HepG2 (cell line): ENCODE data around the gene ZNF177. TPM values are rescaled to one million over a fixed set of nuclear protein-coding genes. Genes with fewer than 3 reads are reported as not detected.

ENCODE experiments used
- ATAC-seq: fragments of 200-7000 bp; cut with Tn5 transposase; 3 replicates; pipeline ENCODE4 v1.9.1; 2020; ENCODE audit warnings: mild to moderate bottlenecking, moderate library complexity
- BruUV-seq: library from RNA; stranded (reverse); fragments of 400-500 nt; replicated peaks from 2 replicates; lab custom pipeline; 2021; lab: Mats Ljungman, UMichigan
- CTCF ChIA-PET: fragments of 300-600 bp; formaldehyde crosslinking; extraction: SDS; loops from one replicate; lab custom pipeline; 2021; ENCODE audit warnings: low total read pairs, inconsistent platforms, low intra/inter-chr PET ratio; lab: Yijun Ruan, JAX
- POLR2A ChIA-PET: fragments of 350-600 bp; sonication (Branson Sonifier 250); formaldehyde crosslinking; loops from one replicate; lab custom pipeline; 2020; ENCODE audit warnings: antibody characterized with exemption, inconsistent platforms; lab: Yijun Ruan, JAX
- DNase-seq: peaks from one replicate; pipeline ENCODE4 v3.0.0-alpha.2; 2015; ENCODE audit warnings: low spot score
- FAIRE-seq: peaks from 3 replicates; lab custom pipeline; 2011; peaks lifted over from hg19 to GRCh38; lab: Jason Lieb, UNC
- H2AFZ ChIP-seq: one replicate; pipeline ENCODE4 v1.6.1; 2011; ENCODE audit warnings: low read length, inconsistent platforms
- H3K27ac ChIP-seq: fragments of 300-600 bp; 3 replicates; pipeline ENCODE4 v1.8.0; 2011; ENCODE audit warnings: mixed run types, mild to moderate bottlenecking, mixed read lengths, low read length, inconsistent platforms; ENCODE audit not compliant: insufficient read depth; ENCODE audit errors: extremely low read length
- H3K27me3 ChIP-seq, 2 experiments: fragments of 200-600 bp in 1 of 2; 2 replicates in 1 of 2; 3 replicates in 1 of 2; pipeline versions ENCODE4 v1.6.0 to v1.8.0; 2011; ENCODE audit warnings: low read length in 2 of 2, mild to moderate bottlenecking in 2 of 2, moderate library complexity in 2 of 2, inconsistent platforms in 1 of 2; ENCODE audit not compliant: insufficient read depth in 2 of 2, control insufficient read depth in 1 of 2
- H3K36me3 ChIP-seq, 2 experiments: fragments of 200-600 bp in 1 of 2; replicated peaks in 1 of 2; 2 replicates in 1 of 2; 3 replicates in 1 of 2; pipeline versions ENCODE4 v1.5.1 to v1.8.0; 2011; ENCODE audit warnings: low read length in 2 of 2, inconsistent platforms in 1 of 2; ENCODE audit not compliant: insufficient read depth in 2 of 2, control insufficient read depth in 1 of 2
- H3K4me1 ChIP-seq: 2 replicates; pipeline ENCODE4 v1.5.1; 2012; ENCODE audit warnings: low read length, inconsistent platforms; ENCODE audit not compliant: insufficient read depth
- H3K4me2 ChIP-seq: 2 replicates; pipeline ENCODE4 v1.6.0; 2011; ENCODE audit warnings: low read depth, low read length, inconsistent platforms
- H3K4me3 ChIP-seq, 3 experiments: fragments of 200-600 bp in 1 of 3; sonication (generic), shearing (Covaris generic) in 1 of 3; replicated peaks in 1 of 3; 2 replicates each; pipeline ENCODE4 v1.5.1; 2011 to 2016; ENCODE audit warnings: low read length in 3 of 3, inconsistent platforms in 2 of 3, low read depth in 2 of 3, mild to moderate bottlenecking in 2 of 3, control low read depth in 1 of 3, mixed read lengths in 1 of 3; ENCODE audit not compliant: insufficient read depth in 1 of 3
- H3K79me2 ChIP-seq: one replicate; pipeline ENCODE4 v1.6.1; 2011; ENCODE audit warnings: low read length, inconsistent platforms; ENCODE audit not compliant: insufficient read depth
- H3K9ac ChIP-seq: 2 replicates; pipeline ENCODE4 v1.6.0; 2011; ENCODE audit warnings: mild to moderate bottlenecking, low read depth, low read length, inconsistent platforms; ENCODE audit not compliant: insufficient read depth
- H3K9me3 ChIP-seq: 2 replicates; pipeline ENCODE4 v1.5.1; 2012; ENCODE audit warnings: mild to moderate bottlenecking, low read length
- H4K20me1 ChIP-seq: 2 replicates; pipeline ENCODE4 v1.6.0; 2011; ENCODE audit warnings: inconsistent platforms, mild to moderate bottlenecking, low read length, moderate library complexity; ENCODE audit not compliant: insufficient read depth
- ATF1 ChIP-seq: IDR thresholded peaks from 2 replicates; pipeline ENCODE4 v1.6.1; 2016; ENCODE audit warnings: mild to moderate bottlenecking, control low read depth
- CBX1 ChIP-seq: IDR thresholded peaks from one replicate; pipeline ENCODE4 v1.6.1; 2016; ENCODE audit warnings: antibody characterized with exemption, low read depth
- DMAP1 ChIP-seq: IDR thresholded peaks from 2 replicates; pipeline ENCODE4 v1.6.1; 2016
- GATAD1 ChIP-seq: IDR thresholded peaks from 2 replicates; pipeline ENCODE4 v1.6.1; 2016; ENCODE audit warnings: missing genetic modification reagents, missing compliant biosample characterization
- HHEX ChIP-seq: IDR thresholded peaks from 2 replicates; pipeline ENCODE4 v1.6.1; 2016; ENCODE audit warnings: control low read depth
- KDM2A ChIP-seq: sonication (generic); formaldehyde crosslinking; IDR thresholded peaks from 2 replicates; pipeline ENCODE4 v1.4.0; 2020; ENCODE audit warnings: low read depth, missing genetic modification reagents, borderline replicate concordance
- KDM4B ChIP-seq: sonication (generic); formaldehyde crosslinking; IDR thresholded peaks from 2 replicates; pipeline ENCODE4 v1.4.0; 2020; ENCODE audit warnings: missing genetic modification reagents
- MEF2D ChIP-seq: sonication (generic); formaldehyde crosslinking; IDR thresholded peaks from 2 replicates; pipeline ENCODE4 v1.5.1; 2020; ENCODE audit warnings: mild to moderate bottlenecking, missing genetic modification reagents
- MTA3 ChIP-seq: sonication (generic); formaldehyde crosslinking; IDR thresholded peaks from 2 replicates; pipeline ENCODE4 v1.4.0; 2020; ENCODE audit warnings: missing genetic modification reagents
- PBX2 ChIP-seq: IDR thresholded peaks from 2 replicates; pipeline ENCODE4 v1.6.1; 2016; ENCODE audit warnings: control low read depth
- PHF20 ChIP-seq: sonication (generic); formaldehyde crosslinking; IDR thresholded peaks from 2 replicates; pipeline ENCODE4 v1.5.0; 2020; ENCODE audit warnings: mild to moderate bottlenecking, missing genetic modification reagents
- PHF8 ChIP-seq: sonication (generic); formaldehyde crosslinking; IDR thresholded peaks from 2 replicates; pipeline ENCODE4 v1.5.0; 2020; ENCODE audit warnings: missing genetic modification reagents
- RAD51 ChIP-seq: fragments of 450-650 bp; IDR thresholded peaks from 2 replicates; pipeline ENCODE4 v1.6.1; 2016; ENCODE audit warnings: borderline replicate concordance
- RBM39 ChIP-seq: fragments of 200-400 bp; formaldehyde crosslinking; IDR thresholded peaks from one replicate; pipeline ENCODE4 v1.6.1; 2018; ENCODE audit warnings: antibody characterized with exemption, mild to moderate bottlenecking, low read depth, low read length; ENCODE audit not compliant: poor library complexity, severe bottlenecking
- RFXAP ChIP-seq: sonication (generic); formaldehyde crosslinking; IDR thresholded peaks from 2 replicates; pipeline ENCODE4 v1.4.0; 2020; ENCODE audit warnings: missing genetic modification reagents, borderline replicate concordance
- SP4 ChIP-seq: sonication (generic); formaldehyde crosslinking; IDR thresholded peaks from 2 replicates; pipeline ENCODE4 v1.8.1; 2023; ENCODE audit warnings: mild to moderate bottlenecking, missing genetic modification reagents
- TBL1XR1 ChIP-seq: fragments of 150-350 bp; IDR thresholded peaks from 2 replicates; pipeline ENCODE4 v1.6.1; 2014; ENCODE audit warnings: borderline replicate concordance, low read length; ENCODE audit not compliant: partially characterized antibody
- THYN1 ChIP-seq: sonication (generic); formaldehyde crosslinking; IDR thresholded peaks from 2 replicates; pipeline ENCODE4 v1.8.1; 2023; ENCODE audit warnings: low read depth, mild to moderate bottlenecking, moderate library complexity, missing genetic modification reagents, borderline replicate concordance
- ZBTB7B ChIP-seq: sonication (generic); formaldehyde crosslinking; IDR thresholded peaks from 2 replicates; pipeline ENCODE4 v1.4.0; 2020; ENCODE audit warnings: missing genetic modification reagents
- ZFP36L2 ChIP-seq: sonication (generic); formaldehyde crosslinking; IDR thresholded peaks from 2 replicates; pipeline ENCODE4 v1.4.0; 2020; ENCODE audit warnings: missing genetic modification reagents
- ZKSCAN5 ChIP-seq: sonication (generic); formaldehyde crosslinking; IDR thresholded peaks from 2 replicates; pipeline ENCODE4 v1.5.1; 2020; ENCODE audit warnings: mild to moderate bottlenecking, missing genetic modification reagents
- ZMYM4 ChIP-seq: sonication (generic); formaldehyde crosslinking; IDR thresholded peaks from 2 replicates; pipeline ENCODE4 v1.8.1; 2023; ENCODE audit warnings: mild to moderate bottlenecking, missing genetic modification reagents
- ZNF235 ChIP-seq: sonication (generic); formaldehyde crosslinking; IDR thresholded peaks from 2 replicates; pipeline ENCODE4 v1.8.1; 2023; ENCODE audit warnings: mild to moderate bottlenecking, missing genetic modification reagents, borderline replicate concordance
- WGBS: methylation state at CpG from one replicate; pipeline ENCODE4 v1.1.6; 2017; ENCODE audit warnings: low lambda C conversion rate; 5-methylcytosine and 5-hydroxymethylcytosine counted together
- in situ Hi-C: cut with HindIII; loops from 2 replicates; pipeline ENCODE4 v1.10.0; 2017; ENCODE audit warnings: low pct_unique_long_range_greater_than_20kb; ENCODE audit not compliant: extremely low pct_ligation_motif_present
- intact Hi-C: fragments of 100-400 bp; cut with micrococcal nuclease; formaldehyde crosslinking; loops from one replicate; pipeline ENCODE4 v1.10.0; 2022; ENCODE audit not compliant: unreplicated experiment
- polyA plus RNA-seq, 8 experiments: library from polyadenylated mRNA; depleted of rRNA in 3 of 8; stranded (reverse) in 7 of 8; unstranded in 1 of 8; fragments of >200 nt; fragmentation: Illumina TruSeq in 4 of 8; extraction: Trizol in 4 of 8; gene quantifications; 2 replicates each; pipeline versions ENCODE4 v1.2.1 to v1.2.3, GENCODE V29; 2011 to 2016; ENCODE audit warnings: low read depth in 4 of 8, missing spikeins in 1 of 8, mixed read lengths in 1 of 8; ENCODE audit not compliant: insufficient read depth in 1 of 8
- total RNA-seq, 5 experiments: library from RNA; depleted of rRNA; stranded (reverse); fragments of >200 nt; fragmentation: Illumina TruSeq; extraction: Trizol; gene quantifications; 2 replicates each; pipeline ENCODE4 v1.2.3, GENCODE V29; 2016; ENCODE audit warnings: low read depth in 1 of 5
- TF ChIP-seq, protein P1 (sequence below): IDR thresholded peaks from 2 replicates; pipeline ENCODE4 v1.6.1; 2016; ENCODE audit warnings: low read depth

ZNF177 gene
- total and polyA plus RNA-seq, 2 of the 13 experiments (the other 11 are each of a cell fraction or from before 2014, with no cell fraction given), result 0.62 to 0.71 TPM

DNA sequence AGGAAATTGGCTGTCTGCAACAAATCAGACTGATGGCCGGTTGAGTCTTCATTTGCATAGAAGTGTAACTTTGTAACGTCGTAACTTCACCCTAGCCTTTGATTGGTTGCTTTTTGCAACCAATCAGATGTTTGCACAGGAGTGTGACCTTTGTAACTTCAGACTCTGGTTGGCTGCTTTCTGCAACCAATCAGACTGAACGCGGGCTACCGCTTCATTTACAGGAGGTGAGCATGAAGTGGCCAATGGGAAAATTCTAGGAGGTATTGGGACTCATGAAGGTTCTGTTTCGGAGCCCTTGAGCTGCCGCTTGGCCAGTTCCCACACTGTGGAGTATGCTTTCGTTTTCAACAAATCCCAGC lies 39.3 kb upstream of the ZNF177 start (continued):
- TF ChIP-seq, protein P1, sequence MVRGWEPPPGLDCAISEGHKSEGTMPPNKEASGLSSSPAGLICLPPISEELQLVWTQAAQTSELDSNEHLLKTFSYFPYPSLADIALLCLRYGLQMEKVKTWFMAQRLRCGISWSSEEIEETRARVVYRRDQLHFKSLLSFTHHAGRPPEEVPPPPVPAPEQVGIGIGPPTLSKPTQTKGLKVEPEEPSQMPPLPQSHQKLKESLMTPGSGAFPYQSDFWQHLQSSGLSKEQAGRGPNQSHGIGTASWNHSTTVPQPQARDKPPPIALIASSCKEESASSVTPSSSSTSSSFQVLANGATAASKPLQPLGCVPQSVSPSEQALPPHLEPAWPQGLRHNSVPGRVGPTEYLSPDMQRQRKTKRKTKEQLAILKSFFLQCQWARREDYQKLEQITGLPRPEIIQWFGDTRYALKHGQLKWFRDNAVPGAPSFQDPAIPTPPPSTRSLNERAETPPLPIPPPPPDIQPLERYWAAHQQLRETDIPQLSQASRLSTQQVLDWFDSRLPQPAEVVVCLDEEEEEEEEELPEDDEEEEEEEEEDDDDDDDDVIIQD (CRISPR knock-in tag), result no peak
- TF ChIP-seq TBL1XR1 (no peak), ZNF235 (no peak)

GRCh38 chr19:9323919-9324583 lies 38.8 kb upstream of the ZNF177 start, which contains the start of gene ZNF559:
TSS of gene ZNF559 (plus strand) at chr19:9324179. CDS start at chr19:9338550, 14,371 bp downstream.
- BruUV-seq, result no TSS peak
- peak; percentile 22 for TF ChIP-seq CBX1
- no peak; the same call in 1 of the 2 replicates for TF ChIP-seq MEF2D
- TF ChIP-seq PHF8 (CRISPR knock-in tag), result peak; percentile 70
- no peak for TF ChIP-seq RAD51
- peak; percentile 55; the same call in 1 of the 2 replicates for TF ChIP-seq GATAD1 (CRISPR knock-in tag)
- peak; percentile 45 for TF ChIP-seq RBM39
- TF ChIP-seq ZMYM4 (CRISPR knock-in tag), result peak; percentile 77
- no peak for TF ChIP-seq RFXAP
- TF ChIP-seq KDM2A (CRISPR knock-in tag), result 0 out of 2 replicates have a peak, but pooled peaks have one; percentile 22
- no peak; the same call in 1 of the 2 replicates for TF ChIP-seq ATF1
- no peak for TF ChIP-seq KDM4B (CRISPR knock-in tag)
- no peak for TF ChIP-seq HHEX (CRISPR knock-in tag)
- no peak; the same call in 1 of the 2 replicates for TF ChIP-seq ZBTB7B (CRISPR knock-in tag)
- no peak for TF ChIP-seq THYN1 (CRISPR knock-in tag)
- TF ChIP-seq ZFP36L2 (CRISPR knock-in tag), result no peak
- TF ChIP-seq ZKSCAN5, result 0 out of 2 replicates have a peak, but pooled peaks have one; percentile 72
- TF ChIP-seq DMAP1 (CRISPR knock-in tag), result 0 out of 2 replicates have a peak, but pooled peaks have one; percentile 19
- 0 out of 2 replicates have a peak, but pooled peaks have one; percentile 26 for TF ChIP-seq SP4 (CRISPR knock-in tag)
- TF ChIP-seq PBX2 (CRISPR knock-in tag), result no peak
- TF ChIP-seq MTA3 (CRISPR knock-in tag), result no peak
- peak; percentile 61 for TF ChIP-seq PHF20

More at GRCh38 chr19:9323919-9324583, 38.8 kb upstream of the ZNF177 start, which contains the start of gene ZNF559:
- no peaks in the 10 kb centered on the region for H3K79me2 ChIP-seq
- ATAC-seq (peak; percentile 96), DNase-seq (peak; percentile 85), FAIRE-seq (peak; percentile 39)
- intact Hi-C loops, result loop anchor here (1.0 kb wide), 1 partner anchor 214 kb away; the partner anchor contains the start of gene ZNF426
- 0 out of 2 replicates have a peak, but pooled peaks cover 10% of the 10 kb centered on the region for H3K4me1 ChIP-seq
- no peaks in the 10 kb centered on the region for H3K27me3 ChIP-seq
- POLR2A ChIA-PET, result interaction anchor here (0.8 kb wide), 1 partner anchor 111 kb away, joined by 3 read pairs; the partner anchor contains the start of gene ZNF266
- peak within 1 kb of the TSS; percentile 52 to 74 (median 64); a peak in 5 of 6 replicates for H3K4me3 ChIP-seq
- H3K4me2 ChIP-seq, result peak within 1 kb of the TSS; percentile 84
- H3K9me3 ChIP-seq, result peaks cover 20% of the 10 kb centered on the region
- no peaks in the 10 kb centered on the region for H4K20me1 ChIP-seq
- H2AFZ ChIP-seq, result peak within 1 kb of the TSS; percentile 82
- 0 out of 5 replicates have a peak, but pooled peaks cover 0 to 3% of the 10 kb centered on the region in 2 experiments for H3K36me3 ChIP-seq
- in situ Hi-C loops, result no loop called here
- WGBS, result 20% methylated on average over 42 of the region's 48 CpGs
- H3K9ac ChIP-seq, result peak within 1 kb of the TSS; percentile 72
- CTCF ChIA-PET, result no interaction called here
- peak within 1 kb of the TSS; percentile 74 for H3K27ac ChIP-seq
